MM.1S (cell line): ENCODE data around the gene GMFB.

ENCODE experiments used
- DNase-seq: peaks from one replicate; pipeline ENCODE4 v3.0.0-alpha.2; 2015
- H2AFZ ChIP-seq: fragments of 300-600 bp; sonication (generic); 2 replicates; pipeline ENCODE4 v1.6.0; 2016; ENCODE audit warnings: antibody characterized with exemption, low read length
- H3F3A ChIP-seq: fragments of 300-600 bp; sonication (generic); 2 replicates; pipeline ENCODE4 v1.6.1; 2016; ENCODE audit warnings: mild to moderate bottlenecking, antibody characterized with exemption, low read length, moderate library complexity, mixed read lengths; ENCODE audit not compliant: insufficient read depth
- H3K27ac ChIP-seq: fragments of 300-600 bp; sonication (generic); 2 replicates; pipeline ENCODE4 v1.5.1; 2016; ENCODE audit warnings: mild to moderate bottlenecking, low read length
- H3K27me3 ChIP-seq: fragments of 300-600 bp; sonication (generic); replicated peaks from 2 replicates; pipeline ENCODE4 v1.6.0; 2016; ENCODE audit warnings: low read length; ENCODE audit not compliant: insufficient read depth
- H3K36me3 ChIP-seq: fragments of 300-600 bp; sonication (generic); replicated peaks from 2 replicates; pipeline ENCODE4 v1.6.1; 2016; ENCODE audit warnings: mild to moderate bottlenecking, low read length, mixed read lengths; ENCODE audit not compliant: insufficient read depth
- H3K4me1 ChIP-seq: fragments of 300-600 bp; sonication (generic); 2 replicates; pipeline ENCODE4 v1.6.1; 2016; ENCODE audit warnings: low read length, mixed read lengths
- H3K4me2 ChIP-seq: fragments of 300-600 bp; sonication (generic); 2 replicates; pipeline ENCODE4 v1.6.0; 2016; ENCODE audit warnings: low read depth, low read length
- H3K4me3 ChIP-seq: fragments of 300-600 bp; sonication (generic); 2 replicates; pipeline ENCODE4 v1.5.1; 2016; ENCODE audit warnings: low read length, mixed read lengths
- H3K79me2 ChIP-seq: fragments of 300-600 bp; sonication (generic); 2 replicates; pipeline ENCODE4 v1.6.1; 2016; ENCODE audit warnings: mixed run types, low read length, mixed read lengths
- H3K9ac ChIP-seq: fragments of 300-600 bp; sonication (generic); 2 replicates; pipeline ENCODE4 v1.6.1; 2016; ENCODE audit warnings: low read length, mixed read lengths
- H3K9me2 ChIP-seq: fragments of 300-600 bp; sonication (generic); replicated peaks from 2 replicates; pipeline ENCODE4 v1.6.1; 2016; ENCODE audit warnings: mild to moderate bottlenecking, low read length, mixed read lengths; ENCODE audit not compliant: insufficient read depth
- H3K9me3 ChIP-seq: fragments of 300-600 bp; sonication (generic); replicated peaks from 2 replicates; pipeline ENCODE4 v1.6.1; 2016; ENCODE audit warnings: mild to moderate bottlenecking, low read length, mixed read lengths; ENCODE audit not compliant: insufficient read depth
- H4K20me1 ChIP-seq: fragments of 300-600 bp; sonication (generic); 2 replicates; pipeline ENCODE4 v1.6.1; 2016; ENCODE audit warnings: mild to moderate bottlenecking, low read length, moderate library complexity, mixed read lengths; ENCODE audit not compliant: insufficient read depth
- CTCF ChIP-seq: fragments of 300-600 bp; sonication (generic); IDR thresholded peaks from 2 replicates; pipeline ENCODE4 v1.5.1; 2016; ENCODE audit warnings: antibody characterized with exemption, low read length, mixed read lengths
- EZH2 ChIP-seq: fragments of 300-600 bp; sonication (generic); optimal IDR thresholded peaks from 2 replicates; pipeline ENCODE3; 2017; ENCODE audit warnings: low read depth, mild to moderate bottlenecking, antibody characterized with exemption, low read length, mixed read lengths
- EZH2phosphoT487 ChIP-seq: fragments of 300-600 bp; sonication (generic); IDR thresholded peaks from 2 replicates; pipeline ENCODE4 v1.6.1; 2018; ENCODE audit warnings: antibody characterized with exemption, low read length

GMFB gene

DNA sequence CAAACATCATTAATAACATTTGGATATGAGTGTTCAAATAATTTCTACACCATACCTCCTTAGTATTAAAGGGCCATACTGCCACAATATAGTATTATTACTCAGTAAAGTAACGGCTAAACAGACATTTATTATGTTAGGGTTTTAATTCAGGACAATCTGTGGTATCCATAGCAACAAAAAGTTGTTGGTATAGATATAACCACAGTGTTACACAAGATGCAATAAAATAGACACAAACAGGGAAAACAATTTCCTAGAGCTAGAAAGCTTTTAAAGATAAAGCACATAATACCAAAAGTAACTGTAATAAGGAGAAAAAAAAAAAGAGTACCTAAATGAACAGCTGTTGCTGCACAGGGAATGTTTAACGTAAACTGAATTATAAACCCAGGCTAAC is 63.7 kb downstream of the GMFB start:
- Histone ChIP-seq H3K9me2 (no peaks in the 10 kb centered on the region), H2AFZ (no peak overlapping the region), H4K20me1 (no peaks in the 10 kb centered on the region), H3K4me3 (no peak overlapping the region), H3F3A (no peaks in the 10 kb centered on the region), H3K27me3 (no peaks in the 10 kb centered on the region), H3K4me1 (no peaks in the 10 kb centered on the region), H3K36me3 (no peaks in the 10 kb centered on the region), H3K79me2 (no peaks in the 10 kb centered on the region), H3K27ac (no peak overlapping the region), H3K9me3 (no peaks in the 10 kb centered on the region), H3K9ac (no peak overlapping the region), H3K4me2 (no peak overlapping the region)
- no peak for TF ChIP-seq EZH2phosphoT487
- TF ChIP-seq CTCF, result no peak
- no peak for TF ChIP-seq EZH2
- DNase-seq, result no peak
